ENCODE data around the gene ZFAND2A. TPM values are rescaled to one million over a fixed set of nuclear protein-coding genes. Genes with fewer than 3 reads are reported as not detected.

ZFAND2A gene, protein sequence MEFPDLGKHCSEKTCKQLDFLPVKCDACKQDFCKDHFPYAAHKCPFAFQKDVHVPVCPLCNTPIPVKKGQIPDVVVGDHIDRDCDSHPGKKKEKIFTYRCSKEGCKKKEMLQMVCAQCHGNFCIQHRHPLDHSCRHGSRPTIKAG
- total RNA-seq (2022; extraction: Qiagen RNA extraction; ENCODE audit: low read depth): 51.8 to 66.6 TPM (median 63.6 TPM) in 5 replicates

DNA sequence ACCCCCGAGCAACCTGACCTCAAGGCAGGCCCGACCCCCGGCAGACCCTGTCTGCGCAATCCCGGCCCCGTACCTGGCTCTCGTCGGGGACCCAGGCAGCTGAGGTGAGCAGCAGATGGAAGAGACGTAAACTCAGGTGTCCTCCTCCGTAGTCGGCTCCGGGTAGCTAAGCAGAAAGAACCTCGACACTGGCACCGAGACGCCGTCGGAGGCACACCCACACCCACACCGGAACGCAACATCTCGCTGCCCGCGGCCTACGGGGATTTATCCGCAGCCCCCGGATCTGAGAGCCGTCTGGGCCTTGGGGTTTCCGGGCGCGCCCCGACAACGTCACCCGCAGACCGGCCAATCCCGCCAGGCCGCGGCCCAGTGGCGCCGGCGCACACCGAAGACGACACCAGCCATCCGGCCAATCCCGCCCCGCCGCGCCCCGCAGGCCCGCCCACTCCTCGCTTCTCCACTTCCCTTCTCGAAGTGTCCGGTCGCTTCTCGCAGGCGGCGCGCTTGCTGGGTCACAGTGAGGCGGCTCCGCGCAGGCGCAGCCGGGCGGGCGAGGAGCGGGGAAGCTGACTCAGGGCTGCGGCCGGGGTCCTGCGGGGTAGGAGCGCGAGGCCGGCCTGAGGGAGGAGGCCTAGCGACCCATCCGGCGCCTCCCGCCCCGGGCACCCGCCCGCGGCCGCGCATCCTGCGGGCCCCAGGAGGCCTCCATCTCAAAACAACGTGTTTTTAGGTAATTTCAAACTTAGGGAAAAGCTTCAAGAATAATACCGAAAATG, at the start of gene ZFAND2A:
ZFAND2A (minus strand) TSS at position 306 of the 779 bp plus-strand sequence. CDS start 1,984 bp downstream, outside the sequence.

Other genes with a start within 250 kb of the ZFAND2A start
- gene ADAP1, start 205.5 kb downstream of the ZFAND2A start, total RNA-seq (2022; extraction: Qiagen RNA extraction; ENCODE audit: low read depth): 4.3 to 5.8 TPM (median 4.7 TPM) in 5 replicates
- 6.0 to 7.8 TPM (median 6.6 TPM) in 5 replicates for gene COX19, start 184.6 kb downstream of the ZFAND2A start, total RNA-seq (2022; extraction: Qiagen RNA extraction; ENCODE audit: low read depth)
- gene CYP2W1, start 177.0 kb downstream of the ZFAND2A start, total RNA-seq (2022; extraction: Qiagen RNA extraction; ENCODE audit: low read depth): 0.06 TPM in 1 of 5 replicates, not detected in the others
- gene GPR146, start 115.7 kb downstream of the ZFAND2A start, total RNA-seq (2022; extraction: Qiagen RNA extraction; ENCODE audit: low read depth): 1.6 to 2.7 TPM (median 2.3 TPM) in 5 replicates
- 0.69 to 1.0 TPM (median 0.89 TPM) in 5 replicates for gene GPER1, start 72.1 kb downstream of the ZFAND2A start, total RNA-seq (2022; extraction: Qiagen RNA extraction; ENCODE audit: low read depth)
- gene UNCX, start 72.7 kb upstream of the ZFAND2A start, total RNA-seq (2022; extraction: Qiagen RNA extraction; ENCODE audit: low read depth): 0.05 to 0.08 TPM (median 0.06 TPM) in 3 of 5 replicates, not detected in the others

All from A549 treated with CpdA at 1 μM for 4 hours (cell line).